ENCODE measurements around the gene UCP3. TPM values are rescaled to one million over a fixed set of nuclear protein-coding genes. Genes with fewer than 3 reads are reported as not detected.

Gene UCP3
- total and polyA plus RNA-seq, 2 of the 8 experiments (the other 6 are each of a cell fraction or from before 2014, with no cell fraction given): 0.85 to 1.3 TPM

DNA sequence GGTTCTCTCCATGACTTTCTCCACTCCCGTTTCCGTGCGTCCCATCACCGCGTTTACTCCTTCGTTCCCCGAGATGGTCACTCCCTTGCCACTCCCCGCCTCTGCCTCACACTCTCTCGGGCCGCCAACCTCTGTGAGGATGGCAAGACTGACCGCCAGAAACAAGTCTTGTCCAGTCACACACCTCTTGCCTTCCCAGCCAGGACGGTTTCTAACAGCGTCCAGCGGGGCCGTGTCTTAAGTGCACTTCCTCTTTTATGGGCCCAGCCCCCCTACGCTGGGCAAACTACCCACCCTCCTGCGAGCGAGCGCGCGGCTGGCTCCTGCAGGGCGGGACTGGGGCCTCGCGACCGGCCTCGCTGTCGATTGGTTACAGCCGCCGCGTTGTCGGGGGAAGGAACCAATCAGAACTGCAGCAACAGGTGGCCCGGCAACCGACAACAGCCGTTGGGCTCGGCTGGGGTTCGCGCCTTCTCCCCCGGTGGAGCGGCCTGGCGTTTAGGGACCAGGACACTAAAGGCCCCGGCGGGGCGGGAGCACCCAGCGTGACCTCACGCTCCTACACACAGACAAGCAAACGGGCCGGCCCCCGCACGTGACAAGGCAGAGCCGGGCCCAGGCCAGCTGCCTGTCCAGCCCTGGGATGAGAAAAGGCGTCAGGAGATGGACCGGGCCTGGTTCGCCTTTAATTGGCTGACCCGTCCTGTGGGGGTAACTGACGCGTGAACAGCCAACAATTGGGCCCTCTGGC is 25.7 kb downstream of the UCP3 start (continued):
- TF ChIP-seq CHD1 (IDR thresholded peaks at IDR 0.05; ENCODE audit: low read depth, low read length) (no peak), TAF7 (optimal IDR thresholded peaks at IDR 0.05; ENCODE audit: borderline replicate concordance, low read depth, low read length) (no peak), TCF12 (IDR thresholded peaks at IDR 0.05; ENCODE audit: low read depth, low read length) (no peak), SP4 (IDR thresholded peaks at IDR 0.05; ENCODE audit: low read length) (no peak), RFX5 (IDR thresholded peaks at IDR 0.05; ENCODE audit: borderline replicate concordance, low read depth, low read length) (no peak), ASH2L (IDR thresholded peaks at IDR 0.05; ENCODE audit: low read length) (peak; percentile 56), SUZ12 (IDR thresholded peaks at IDR 0.05; ENCODE audit: low read length) (no peak), SRF (IDR thresholded peaks at IDR 0.05; ENCODE audit: low read depth, low read length) (no peak), EZH2 (IDR thresholded peaks at IDR 0.05; ENCODE audit: low read depth, low read length, severe bottlenecking) (no peak), YY1 (IDR thresholded peaks at IDR 0.05; ENCODE audit: low read depth, low read length) (no peak), GTF2F1 (IDR thresholded peaks at IDR 0.05; ENCODE audit: borderline replicate concordance, low read depth, low read length) (no peak), JUND (IDR thresholded peaks at IDR 0.05; ENCODE audit: low read length) (no peak), EGR1 (IDR thresholded peaks at IDR 0.05; ENCODE audit: borderline replicate concordance, low read depth, low read length) (no peak), POU5F1 (IDR thresholded peaks at IDR 0.05; ENCODE audit: low read depth, low read length) (no peak), HDAC2 (IDR thresholded peaks at IDR 0.05; ENCODE audit: borderline replicate concordance in 1 of 2, low read depth in 2 of 2, low read length in 2 of 2) (no peak), CEBPB (IDR thresholded peaks at IDR 0.05; ENCODE audit: low read depth, low read length) (no peak), POLR2A (IDR thresholded peaks at IDR 0.05; ENCODE audit: control extremely low read depth in 1 of 2, low read depth in 2 of 2, low read length in 2 of 2) (peak in 1 of 2 experiments; percentile 23; a peak in 1 of 3 replicates), KDM1A (IDR thresholded peaks at IDR 0.05; ENCODE audit: borderline replicate concordance, low read length) (no peak; the same call in 1 of the 2 replicates), CBX8 (IDR thresholded peaks at IDR 0.05; ENCODE audit: borderline replicate concordance, low read depth, low read length) (no peak), TBP (IDR thresholded peaks at IDR 0.05; ENCODE audit: low read depth, low read length) (peak; percentile 15; the same call in 1 of the 2 replicates), RNF2 (IDR thresholded peaks at IDR 0.05; ENCODE audit: borderline replicate concordance, low read depth, low read length, missing control alignments, poor library complexity, severe bottlenecking) (no peak)
- TF ChIP-seq, protein P1, sequence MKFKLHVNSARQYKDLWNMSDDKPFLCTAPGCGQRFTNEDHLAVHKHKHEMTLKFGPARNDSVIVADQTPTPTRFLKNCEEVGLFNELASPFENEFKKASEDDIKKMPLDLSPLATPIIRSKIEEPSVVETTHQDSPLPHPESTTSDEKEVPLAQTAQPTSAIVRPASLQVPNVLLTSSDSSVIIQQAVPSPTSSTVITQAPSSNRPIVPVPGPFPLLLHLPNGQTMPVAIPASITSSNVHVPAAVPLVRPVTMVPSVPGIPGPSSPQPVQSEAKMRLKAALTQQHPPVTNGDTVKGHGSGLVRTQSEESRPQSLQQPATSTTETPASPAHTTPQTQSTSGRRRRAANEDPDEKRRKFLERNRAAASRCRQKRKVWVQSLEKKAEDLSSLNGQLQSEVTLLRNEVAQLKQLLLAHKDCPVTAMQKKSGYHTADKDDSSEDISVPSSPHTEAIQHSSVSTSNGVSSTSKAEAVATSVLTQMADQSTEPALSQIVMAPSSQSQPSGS (IDR thresholded peaks at IDR 0.05; ENCODE audit: low read length): no peak

Measured in H1 (cell line).